HG03135 (cell line): ENCODE data around the gene TSSK6.
A peak's percentile ranks its signal among the peaks of the same experiment; 100 is the strongest.

Source experiments
- ATAC-seq: cut with Tn5 transposase; IDR thresholded peaks from one replicate; pipeline ENCODE4 v1.9.1; 2021; ENCODE audit warnings: mild to moderate bottlenecking, moderate library complexity; ENCODE audit not compliant: unreplicated experiment

The TSSK6 gene

DNA sequence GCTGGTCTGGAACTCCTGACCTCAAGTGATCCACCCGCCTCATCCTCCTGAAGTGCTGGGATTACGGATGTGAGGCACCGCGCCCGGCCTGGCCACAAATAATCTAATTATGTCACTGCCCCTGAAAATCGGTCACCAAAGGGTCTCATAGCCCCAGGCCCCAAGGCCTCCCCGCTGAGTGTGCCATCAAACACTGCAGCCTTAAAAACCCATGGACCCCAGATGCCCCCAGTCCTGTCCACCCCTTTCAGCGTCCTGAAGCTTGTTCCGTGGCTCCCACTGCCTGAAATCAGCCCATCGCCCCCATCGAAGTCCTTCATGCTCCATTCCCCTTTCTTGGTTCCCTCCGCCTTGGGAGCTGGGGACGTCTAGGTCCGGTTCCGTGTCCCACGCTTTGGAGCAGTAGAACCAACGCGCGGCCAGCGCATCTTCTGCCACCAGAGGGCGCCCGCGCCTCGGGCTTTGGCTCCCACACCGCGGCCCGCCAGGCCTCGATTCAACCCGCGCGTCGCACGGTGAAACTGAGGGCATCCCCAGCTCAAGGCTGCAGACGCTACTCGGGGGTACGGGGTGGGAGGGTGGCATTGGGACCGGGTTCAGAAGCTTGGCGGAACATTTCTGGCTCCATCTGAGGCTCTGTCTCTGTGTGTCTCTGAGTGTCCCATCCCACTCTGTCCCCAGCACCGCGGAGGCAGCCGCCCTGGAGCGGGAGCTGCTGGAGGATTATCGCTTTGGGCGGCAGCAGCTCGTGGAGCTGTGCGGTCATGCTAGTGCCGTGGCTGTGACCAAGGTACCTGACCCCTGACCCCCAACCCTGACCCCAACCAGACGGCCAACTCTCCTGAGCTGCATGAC is 16.8 kb upstream of the TSSK6 start:
- peak; percentile 62 for ATAC-seq

GRCh38 chr19:19530889-19531288 is 15.5 kb upstream of the TSSK6 start:
- ATAC-seq, result no peak

DNA sequence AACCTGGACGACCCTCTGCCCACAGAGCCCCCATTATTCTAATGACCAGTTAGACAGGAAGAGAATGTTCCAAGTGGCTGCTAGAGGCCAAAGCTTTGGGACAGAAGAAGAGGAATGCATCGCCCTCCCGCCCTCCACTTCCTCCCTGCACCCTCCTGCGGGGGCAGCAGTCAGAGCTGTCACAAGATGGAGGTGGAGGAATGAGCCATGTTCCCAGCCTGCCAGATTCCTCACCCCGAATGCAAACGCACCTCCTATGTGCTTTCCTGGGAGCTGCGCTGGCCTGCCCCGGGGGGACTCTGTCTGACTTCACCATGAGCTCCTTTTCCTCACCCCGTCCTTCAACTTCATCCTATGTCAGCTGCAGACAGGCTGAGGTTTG is 15.1 kb upstream of the TSSK6 start:
- ATAC-seq, result no peak

DNA sequence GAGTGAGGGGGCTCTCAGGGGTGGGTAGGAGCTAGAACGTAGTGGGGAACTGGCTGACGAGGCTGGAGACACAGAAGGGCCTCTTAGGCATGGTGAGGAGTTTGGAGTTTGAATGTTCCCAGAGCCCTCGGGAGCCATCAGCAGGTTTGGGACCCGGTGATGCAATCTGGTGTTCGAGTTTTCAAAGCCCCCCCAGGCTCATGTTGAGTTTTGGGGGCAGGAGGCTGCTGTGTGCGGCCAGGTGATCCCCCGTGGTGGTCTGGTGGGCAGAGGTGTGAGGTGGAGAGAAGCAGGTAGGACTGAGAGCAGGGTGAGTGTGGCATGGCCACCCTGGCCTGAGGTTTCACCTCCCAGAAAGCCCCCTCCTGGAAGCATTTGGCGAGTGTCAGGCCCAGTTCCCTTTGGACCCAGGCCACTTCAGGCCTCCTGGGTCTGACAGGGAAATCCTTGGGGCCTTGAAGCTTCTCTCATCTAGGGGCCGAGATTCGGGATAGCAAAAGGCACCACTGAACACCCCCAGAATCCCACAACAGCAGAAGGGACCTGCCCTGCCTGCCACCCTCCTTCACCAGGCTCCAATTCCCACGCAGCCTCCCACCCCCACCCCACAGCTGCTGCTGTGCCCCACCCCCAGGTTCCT is 14.6 kb upstream of the TSSK6 start:
- no peak for ATAC-seq

- ATAC-seq, result no peak
These were observed 13.6 kb upstream of the TSSK6 start, which contains the start of gene YJEFN3 for GRCh38 chr19:19528721-19529490. TSS of gene YJEFN3 (plus strand) at chr19:19528911. CDS start at chr19:19528933, 22 bp downstream.

GRCh38 chr19:19527674-19528625 is 12.6 kb upstream of the TSSK6 start:
- no peak for ATAC-seq

GRCh38 chr19:19527371-19527656 is 12.0 kb upstream of the TSSK6 start:
- no peak for ATAC-seq

- ATAC-seq, result no peak
These were observed 11.4 kb upstream of the TSSK6 start for GRCh38 chr19:19526581-19527370.

- no peak for ATAC-seq
These were observed 10.4 kb upstream of the TSSK6 start for GRCh38 chr19:19525611-19526380.

DNA sequence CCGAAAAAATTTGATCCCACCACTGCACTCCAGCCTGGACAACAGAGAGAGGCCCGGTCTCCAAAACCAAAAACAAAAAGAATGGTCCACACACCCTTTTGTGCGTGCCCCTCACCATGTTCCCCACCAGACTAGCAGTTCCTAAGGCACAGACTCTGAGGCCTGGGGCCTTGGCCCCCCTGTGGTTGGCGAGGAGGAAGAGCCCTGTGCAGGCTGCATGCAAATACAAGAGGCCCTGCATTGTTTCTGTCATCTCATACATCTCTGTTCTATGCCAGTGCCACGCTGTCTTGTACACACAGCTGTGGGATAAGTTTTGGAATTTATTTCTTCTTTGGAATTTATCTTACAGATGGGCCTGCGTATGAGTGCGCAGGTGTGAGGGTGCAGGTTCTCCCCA is 8.7 kb upstream of the TSSK6 start:
- no peak for ATAC-seq

GRCh38 chr19:19523177-19523576 is 7.8 kb upstream of the TSSK6 start:
- ATAC-seq, result no peak

DNA sequence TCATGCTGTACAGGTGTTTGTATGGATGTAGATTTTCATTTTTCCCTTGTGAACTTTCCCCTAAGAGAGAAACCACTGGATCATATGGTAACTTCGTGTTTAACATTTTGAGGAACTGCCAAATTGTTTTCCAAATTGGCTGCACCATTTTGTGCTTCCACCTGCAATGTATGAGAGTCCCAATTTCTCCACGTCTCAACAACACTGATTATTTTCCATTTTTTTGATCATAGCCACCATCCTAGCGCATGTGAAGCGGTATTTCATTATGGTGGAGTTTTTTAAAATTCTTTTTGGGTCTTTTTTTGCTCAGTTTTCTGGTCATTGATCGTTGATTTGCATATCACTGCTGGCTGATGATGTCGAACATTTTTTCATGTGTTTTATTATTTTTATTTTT is 5.6 kb upstream of the TSSK6 start:
- ATAC-seq, result no peak

GRCh38 chr19:19517235-19517619 is 1.9 kb upstream of the TSSK6 start:
- ATAC-seq, result no peak

- ATAC-seq, result peak; percentile 84
These were observed 533 bp upstream of the TSSK6 start, which contains the start of gene NDUFA13 for GRCh38 chr19:19515642-19516519. TSS of gene NDUFA13 (plus strand) at chr19:19516225. CDS start at chr19:19516239, 14 bp downstream.

DNA sequence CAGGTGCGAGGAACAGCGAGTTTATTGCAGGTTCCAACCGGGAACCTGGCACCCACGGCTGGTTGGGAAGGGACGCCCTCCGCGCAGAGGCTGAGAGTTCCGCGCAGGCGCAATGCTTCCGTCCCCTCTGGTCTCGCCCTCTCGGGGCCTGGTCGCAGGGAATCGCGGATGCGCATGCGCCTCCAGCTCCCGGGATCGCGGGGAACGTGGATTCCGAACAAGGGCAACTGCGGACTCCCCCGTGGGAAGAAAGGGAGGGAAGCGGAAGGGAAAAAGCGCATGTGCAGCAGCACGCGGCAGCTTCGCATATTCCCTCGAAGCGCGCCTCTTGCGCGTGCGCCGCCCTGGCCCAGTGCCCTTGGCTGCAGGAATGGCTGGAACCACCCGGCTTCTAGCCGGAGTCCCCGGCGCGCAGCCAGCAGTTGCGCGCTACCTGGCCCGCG is 1.1 kb downstream of the TSSK6 start:
- no peak for ATAC-seq

GRCh38 chr19:19513682-19514081 is 1.7 kb downstream of the TSSK6 start:
- no peak for ATAC-seq

DNA sequence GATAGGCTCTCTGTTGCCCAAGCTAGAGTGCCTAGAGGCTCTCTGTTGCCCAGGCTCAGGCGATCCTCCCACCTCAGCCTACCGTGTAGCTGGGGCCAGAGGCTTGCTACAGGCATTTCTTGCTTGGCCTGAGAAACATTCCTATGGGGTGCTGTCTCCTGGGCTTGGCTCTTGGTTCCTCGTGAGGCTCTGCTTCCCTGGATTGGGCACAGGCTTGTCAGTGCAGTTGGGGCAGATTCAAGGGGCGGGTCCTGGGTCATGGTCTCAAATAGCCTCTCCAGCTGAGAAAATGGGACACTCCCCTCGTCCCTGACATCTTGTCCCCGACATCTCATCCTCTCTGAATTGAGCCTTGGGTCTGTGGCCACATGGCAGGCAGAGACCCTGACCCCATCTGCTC is 4.9 kb downstream of the TSSK6 start:
- no peak for ATAC-seq

DNA sequence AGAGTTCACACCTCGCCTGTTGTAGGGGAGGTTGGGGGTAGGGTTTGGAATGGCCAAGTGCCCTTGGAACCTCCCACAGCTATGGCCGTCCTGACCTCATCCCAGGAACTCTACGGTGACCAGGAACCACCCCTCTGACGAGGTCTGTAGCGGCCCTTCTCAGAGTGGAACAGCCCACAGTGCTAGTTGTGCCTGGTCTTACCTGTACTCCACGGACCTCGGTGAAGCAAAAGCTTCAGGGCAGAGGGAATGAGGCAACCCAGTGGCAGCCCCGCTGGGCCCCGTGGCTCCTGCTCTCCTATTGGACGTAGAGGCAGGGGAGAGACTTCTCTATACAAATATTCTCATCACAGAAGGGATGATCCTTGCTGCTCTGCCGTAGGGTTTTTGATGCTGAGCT is 7.1 kb downstream of the TSSK6 start:
- no peak for ATAC-seq
